ENCODE results near the gene NPEPL1.
"Not testable (repeated sequence)": the region's sequence is repeated elsewhere in the genome, so short reads cannot be mapped to it uniquely, and the experiment has no call there.

NPEPL1 gene

DNA sequence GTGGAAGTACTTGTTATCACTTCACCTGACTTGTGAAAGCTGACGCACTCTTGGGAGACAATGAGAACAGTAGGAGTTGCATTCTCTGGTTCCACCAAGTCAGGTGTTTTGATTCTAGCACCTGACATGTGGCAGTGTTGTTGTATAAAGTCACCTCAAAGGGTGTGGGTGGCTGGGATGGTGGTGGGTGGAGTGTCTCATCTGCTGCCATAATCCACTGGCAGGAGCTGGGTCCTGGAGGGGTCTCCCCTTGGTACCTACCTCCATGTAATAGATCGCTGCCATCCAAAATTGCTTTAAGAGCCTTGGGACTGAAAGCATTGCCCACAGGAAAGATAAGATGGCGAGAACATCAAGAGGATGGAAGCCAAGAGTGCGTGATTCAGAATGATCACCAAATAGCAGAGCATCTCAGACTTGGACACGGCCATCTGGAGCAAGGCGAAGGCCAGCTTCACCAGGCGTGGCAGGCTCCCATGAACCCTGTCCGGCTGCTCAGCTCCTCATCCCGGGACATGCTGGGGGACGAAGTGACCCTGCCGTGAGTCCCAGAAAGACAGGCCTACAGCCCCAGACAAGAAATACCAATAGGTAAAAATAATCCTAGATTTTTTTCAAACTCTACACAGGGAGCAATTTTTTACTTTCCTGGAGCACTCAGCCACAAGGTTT lies 56.6 kb downstream of the NPEPL1 start:
- Histone ChIP-seq H3K9me3 (ENCODE audit: control insufficient read depth in 1 of 2, low read length in 2 of 2) (no peaks in the 10 kb centered on the region), H3K4me3 (ENCODE audit: low read depth in 1 of 2, low read length in 2 of 2) (no peak overlapping the region), H3K36me3 (ENCODE audit: control insufficient read depth in 1 of 2, insufficient read depth in 2 of 2, low read length in 2 of 2) (no peaks in the 10 kb centered on the region), H3K27me3 (ENCODE audit: low read depth, low read length) (no peaks in the 10 kb centered on the region), H3K27ac (ENCODE audit: low read length) (no peak overlapping the region), H3K4me1 (ENCODE audit: control insufficient read depth in 1 of 2, insufficient read depth in 2 of 2, low read length in 2 of 2) (peaks cover 0 to 4% of the 10 kb centered on the region in 2 donors)

- Histone ChIP-seq H3K4me3 (ENCODE audit: low read depth in 1 of 2, low read length in 2 of 2) (no peak overlapping the region), H3K27ac (ENCODE audit: low read length) (no peak overlapping the region), H3K27me3 (ENCODE audit: low read depth, low read length) (no peaks in the 10 kb centered on the region), H3K9me3 (ENCODE audit: control insufficient read depth in 1 of 2, low read length in 2 of 2) (no peaks in the 10 kb centered on the region), H3K36me3 (ENCODE audit: control insufficient read depth in 1 of 2, insufficient read depth in 2 of 2, low read length in 2 of 2) (no peaks in the 10 kb centered on the region), H3K4me1 (ENCODE audit: control insufficient read depth in 1 of 2, insufficient read depth in 2 of 2, low read length in 2 of 2) (peaks cover 0 to 4% of the 10 kb centered on the region in 2 donors)
Observed at GRCh38 chr20:58749979-58750378, 57.4 kb downstream of the NPEPL1 start.

GRCh38 chr20:58750706-58751105 lies 58.1 kb downstream of the NPEPL1 start:
- H3K4me3 ChIP-seq (ENCODE audit: low read depth in 1 of 2, low read length in 2 of 2); H3K27me3 ChIP-seq (ENCODE audit: low read depth, low read length); H3K36me3 ChIP-seq (ENCODE audit: control insufficient read depth in 1 of 2, insufficient read depth in 2 of 2, low read length in 2 of 2); H3K4me1 ChIP-seq (ENCODE audit: control insufficient read depth in 1 of 2, insufficient read depth in 2 of 2, low read length in 2 of 2); H3K27ac ChIP-seq (ENCODE audit: low read length); H3K9me3 ChIP-seq (ENCODE audit: control insufficient read depth in 1 of 2, low read length in 2 of 2): not testable (repeated sequence)

DNA sequence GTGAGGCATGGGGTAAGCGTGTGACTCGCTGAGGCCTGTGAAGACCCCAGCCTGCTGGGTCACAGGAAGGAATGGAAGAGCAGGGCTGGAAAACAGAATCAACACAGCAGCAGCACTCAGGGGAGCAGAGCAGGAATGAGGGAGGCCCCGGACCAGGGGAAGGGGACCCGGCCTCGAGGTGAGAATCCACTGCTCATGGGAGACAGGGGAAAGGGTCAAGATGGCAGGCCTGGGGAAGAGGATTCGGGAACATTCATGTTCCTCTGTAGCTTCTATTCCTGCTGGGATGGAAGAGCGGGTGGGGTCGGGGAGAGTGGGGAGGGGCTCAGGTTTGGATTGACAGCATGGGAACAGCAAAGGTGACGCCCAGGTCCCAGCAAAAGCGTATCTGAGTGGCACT lies 59.4 kb downstream of the NPEPL1 start:
- Histone ChIP-seq H3K27me3 (ENCODE audit: low read depth, low read length) (no peaks in the 10 kb centered on the region), H3K9me3 (ENCODE audit: control insufficient read depth in 1 of 2, low read length in 2 of 2) (no peaks in the 10 kb centered on the region), H3K4me3 (ENCODE audit: low read depth in 1 of 2, low read length in 2 of 2) (no peak overlapping the region), H3K36me3 (ENCODE audit: control insufficient read depth in 1 of 2, insufficient read depth in 2 of 2, low read length in 2 of 2) (no peaks in the 10 kb centered on the region), H3K27ac (ENCODE audit: low read length) (no peak overlapping the region), H3K4me1 (ENCODE audit: control insufficient read depth in 1 of 2, insufficient read depth in 2 of 2, low read length in 2 of 2) (no peaks in the 10 kb centered on the region)

- Histone ChIP-seq H3K27ac (ENCODE audit: low read length) (no peak overlapping the region), H3K4me3 (ENCODE audit: low read depth in 1 of 2, low read length in 2 of 2) (no peak overlapping the region), H3K4me1 (ENCODE audit: control insufficient read depth in 1 of 2, insufficient read depth in 2 of 2, low read length in 2 of 2) (no peaks in the 10 kb centered on the region), H3K36me3 (ENCODE audit: control insufficient read depth in 1 of 2, insufficient read depth in 2 of 2, low read length in 2 of 2) (no peaks in the 10 kb centered on the region), H3K27me3 (ENCODE audit: low read depth, low read length) (no peaks in the 10 kb centered on the region), H3K9me3 (ENCODE audit: control insufficient read depth in 1 of 2, low read length in 2 of 2) (no peaks in the 10 kb centered on the region)
Observed at GRCh38 chr20:58752565-58752964, 60.0 kb downstream of the NPEPL1 start.

DNA sequence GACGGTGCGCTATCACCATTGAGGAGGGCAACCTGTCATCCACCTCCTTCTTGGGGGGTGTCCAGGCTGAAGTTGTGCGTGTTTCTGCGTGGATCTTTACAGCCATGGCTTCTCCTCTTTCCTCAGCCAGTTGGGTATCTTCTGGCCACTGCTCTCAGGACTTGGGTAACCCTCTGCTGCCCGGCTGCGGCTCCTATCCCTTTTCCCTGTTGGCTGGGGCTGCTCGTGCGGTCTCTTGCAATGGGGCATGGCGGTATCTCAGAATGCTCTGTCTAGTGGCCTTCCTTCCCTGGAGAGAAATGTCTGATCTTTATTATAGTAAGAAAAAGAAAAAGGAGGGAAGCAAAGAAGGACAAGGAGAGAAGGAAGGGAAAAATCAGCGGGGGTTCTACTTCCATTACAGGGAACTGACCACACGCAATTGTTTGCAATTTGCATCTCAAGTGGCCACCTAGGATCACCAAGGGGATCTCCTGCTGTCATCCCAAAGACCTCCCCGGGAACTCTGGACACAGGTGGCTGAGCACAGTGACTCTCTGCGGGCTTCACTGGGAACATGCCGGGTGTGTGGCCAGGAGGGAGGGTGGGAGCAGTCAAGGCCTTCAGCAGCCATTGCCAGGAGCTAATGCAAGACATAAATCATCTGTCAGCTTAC lies 60.8 kb downstream of the NPEPL1 start:
- Histone ChIP-seq H3K36me3 (ENCODE audit: control insufficient read depth in 1 of 2, insufficient read depth in 2 of 2, low read length in 2 of 2) (no peaks in the 10 kb centered on the region), H3K27ac (ENCODE audit: low read length) (no peak overlapping the region), H3K4me1 (ENCODE audit: control insufficient read depth in 1 of 2, insufficient read depth in 2 of 2, low read length in 2 of 2) (no peaks in the 10 kb centered on the region), H3K4me3 (ENCODE audit: low read depth in 1 of 2, low read length in 2 of 2) (no peak overlapping the region), H3K9me3 (ENCODE audit: control insufficient read depth in 1 of 2, low read length in 2 of 2) (no peaks in the 10 kb centered on the region), H3K27me3 (ENCODE audit: low read depth, low read length) (no peaks in the 10 kb centered on the region)

DNA sequence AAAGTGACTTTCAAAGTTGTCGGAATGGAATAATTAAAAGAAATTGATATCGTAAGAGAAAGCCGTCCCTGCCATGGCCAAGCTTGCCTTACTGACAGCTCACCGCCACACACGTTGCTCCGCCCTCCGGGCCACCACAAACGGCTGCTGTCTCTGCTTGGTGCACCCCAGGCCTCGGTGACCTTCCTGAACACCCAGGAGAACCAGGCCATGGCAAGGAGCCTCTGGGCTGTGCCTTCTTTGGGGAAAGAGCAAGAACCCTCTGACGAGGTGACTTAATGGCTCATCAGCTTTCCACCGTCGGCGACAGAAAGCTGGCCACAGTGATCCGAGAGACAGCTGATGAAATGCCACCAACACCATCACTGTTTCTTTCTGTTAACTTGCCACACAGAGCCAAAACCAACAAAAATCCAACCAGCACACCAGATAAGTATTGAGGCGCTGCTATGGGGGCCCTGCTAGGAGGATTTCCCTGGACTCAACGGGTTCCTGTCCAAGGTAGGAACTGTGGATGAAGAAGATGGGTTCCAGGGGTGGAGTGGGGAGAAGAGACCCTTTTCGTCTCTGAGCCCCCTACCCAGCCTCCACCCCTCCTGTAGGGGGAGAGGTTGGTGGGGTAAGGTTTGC lies 61.4 kb downstream of the NPEPL1 start:
- H3K36me3 ChIP-seq (ENCODE audit: control insufficient read depth in 1 of 2, insufficient read depth in 2 of 2, low read length in 2 of 2) = no peaks in the 10 kb centered on the region
- no peaks in the 10 kb centered on the region for H3K27me3 ChIP-seq (ENCODE audit: low read depth, low read length)
- no peak overlapping the region for H3K4me3 ChIP-seq (ENCODE audit: low read depth in 1 of 2, low read length in 2 of 2)

DNA sequence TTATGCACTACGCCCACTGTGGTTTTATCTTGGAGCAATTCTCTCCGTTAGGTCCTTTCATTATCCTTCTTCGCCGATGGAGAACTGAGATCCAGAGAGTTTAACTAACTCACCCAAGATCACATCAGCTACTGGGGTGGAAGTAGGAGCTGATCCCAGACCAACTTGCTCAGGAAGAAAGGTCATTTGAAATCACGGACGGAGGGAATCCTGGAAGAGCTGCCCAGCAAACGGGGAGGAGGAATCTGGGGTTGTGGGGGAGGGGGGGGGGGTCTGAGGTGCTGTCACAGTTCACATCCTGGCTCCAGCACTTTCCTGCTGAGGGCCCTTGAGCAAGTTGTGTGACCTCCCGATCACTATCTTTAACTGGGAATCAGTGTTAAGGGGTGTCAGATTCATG lies 62.0 kb downstream of the NPEPL1 start:
- Histone ChIP-seq H3K27me3 (ENCODE audit: low read depth, low read length) (no peaks in the 10 kb centered on the region), H3K36me3 (ENCODE audit: control insufficient read depth in 1 of 2, insufficient read depth in 2 of 2, low read length in 2 of 2) (no peaks in the 10 kb centered on the region), H3K4me1 (ENCODE audit: control insufficient read depth in 1 of 2, insufficient read depth in 2 of 2, low read length in 2 of 2) (no peaks in the 10 kb centered on the region), H3K27ac (ENCODE audit: low read length) (no peak overlapping the region), H3K4me3 (ENCODE audit: low read depth in 1 of 2, low read length in 2 of 2) (no peak overlapping the region), H3K9me3 (ENCODE audit: control insufficient read depth in 1 of 2, low read length in 2 of 2) (no peaks in the 10 kb centered on the region)

More for the DNA sequence above, 61.4 kb downstream of the NPEPL1 start:
- H3K4me1 ChIP-seq (ENCODE audit: control insufficient read depth in 1 of 2, insufficient read depth in 2 of 2, low read length in 2 of 2) = no peaks in the 10 kb centered on the region
- H3K27ac ChIP-seq (ENCODE audit: low read length) = no peak overlapping the region
- no peaks in the 10 kb centered on the region for H3K9me3 ChIP-seq (ENCODE audit: control insufficient read depth in 1 of 2, low read length in 2 of 2)

GRCh38 chr20:58755062-58755697 lies 62.6 kb downstream of the NPEPL1 start:
- Histone ChIP-seq H3K27me3 (ENCODE audit: low read depth, low read length) (no peaks in the 10 kb centered on the region), H3K36me3 (ENCODE audit: control insufficient read depth in 1 of 2, insufficient read depth in 2 of 2, low read length in 2 of 2) (no peaks in the 10 kb centered on the region), H3K9me3 (ENCODE audit: control insufficient read depth in 1 of 2, low read length in 2 of 2) (no peaks in the 10 kb centered on the region), H3K27ac (ENCODE audit: low read length) (no peak overlapping the region), H3K4me3 (ENCODE audit: low read depth in 1 of 2, low read length in 2 of 2) (no peak overlapping the region), H3K4me1 (ENCODE audit: control insufficient read depth in 1 of 2, insufficient read depth in 2 of 2, low read length in 2 of 2) (no peaks in the 10 kb centered on the region)

DNA sequence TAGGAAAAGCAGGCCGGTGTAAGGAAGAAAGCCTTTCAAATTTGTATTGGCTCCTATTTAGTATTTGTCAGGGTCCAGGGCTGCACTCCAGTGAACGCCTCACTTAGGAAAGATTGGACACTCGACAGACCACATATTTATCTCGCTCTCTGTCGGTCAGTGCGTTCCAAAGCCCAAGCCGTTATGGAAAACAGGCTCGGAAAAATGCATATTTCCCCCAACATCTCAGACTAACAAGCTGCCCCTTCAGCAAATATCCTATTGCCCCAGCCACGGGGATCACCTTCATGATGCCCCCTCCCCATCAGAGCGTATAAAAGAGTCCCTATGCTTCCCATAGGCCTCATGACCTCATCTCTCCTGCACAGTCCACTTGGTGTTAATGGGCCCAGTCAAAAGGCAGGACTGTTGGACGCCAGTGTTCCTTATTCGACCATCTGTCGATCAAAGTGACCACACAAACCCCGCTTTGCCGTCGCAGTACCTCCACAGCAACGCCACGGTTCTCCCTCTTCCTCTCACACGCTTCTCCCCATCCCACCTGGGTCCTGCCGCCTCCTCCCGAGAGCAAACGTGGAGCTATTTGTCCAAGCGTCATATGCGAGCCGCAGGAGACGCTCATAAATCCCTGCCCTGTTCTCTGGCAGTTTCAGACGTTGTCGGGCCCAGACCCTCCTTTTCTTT lies 63.3 kb downstream of the NPEPL1 start:
- no peaks in the 10 kb centered on the region for H3K9me3 ChIP-seq (ENCODE audit: control insufficient read depth in 1 of 2, low read length in 2 of 2)
- no peaks in the 10 kb centered on the region for H3K4me1 ChIP-seq (ENCODE audit: control insufficient read depth in 1 of 2, insufficient read depth in 2 of 2, low read length in 2 of 2)
- H3K27ac ChIP-seq (ENCODE audit: low read length) = no peak overlapping the region
- H3K27me3 ChIP-seq (ENCODE audit: low read depth, low read length) = no peaks in the 10 kb centered on the region
- no peak overlapping the region for H3K4me3 ChIP-seq (ENCODE audit: low read depth in 1 of 2, low read length in 2 of 2)
- no peaks in the 10 kb centered on the region for H3K36me3 ChIP-seq (ENCODE audit: control insufficient read depth in 1 of 2, insufficient read depth in 2 of 2, low read length in 2 of 2)

DNA sequence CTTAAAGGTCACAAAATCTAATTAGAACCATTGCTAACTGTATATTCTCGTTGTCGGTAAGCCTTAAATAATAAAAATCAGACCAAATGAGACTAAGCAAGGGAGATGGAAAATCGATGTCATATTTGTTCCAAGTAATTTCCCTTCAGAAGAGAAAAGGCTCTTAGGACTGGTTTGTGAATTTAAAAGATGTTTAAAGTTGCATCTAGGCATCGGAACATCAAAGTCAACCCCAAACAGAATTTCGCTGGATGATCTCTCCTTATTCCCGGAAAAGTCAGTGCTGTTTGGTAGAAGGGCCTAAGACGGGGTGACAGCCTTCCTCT lies 63.8 kb downstream of the NPEPL1 start:
- no peaks in the 10 kb centered on the region for H3K9me3 ChIP-seq (ENCODE audit: control insufficient read depth in 1 of 2, low read length in 2 of 2)
- H3K36me3 ChIP-seq (ENCODE audit: control insufficient read depth in 1 of 2, insufficient read depth in 2 of 2, low read length in 2 of 2) = no peaks in the 10 kb centered on the region
- H3K27me3 ChIP-seq (ENCODE audit: low read depth, low read length) = no peaks in the 10 kb centered on the region
- H3K4me1 ChIP-seq (ENCODE audit: control insufficient read depth in 1 of 2, insufficient read depth in 2 of 2, low read length in 2 of 2) = no peaks in the 10 kb centered on the region
- no peak overlapping the region for H3K27ac ChIP-seq (ENCODE audit: low read length)
- no peak overlapping the region for H3K4me3 ChIP-seq (ENCODE audit: low read depth in 1 of 2, low read length in 2 of 2)
